Retinal pigment epithelial cell (primary cell): ENCODE results near the gene TPT1.

Experiments used
- DNase-seq: peaks from one replicate; pipeline ENCODE4 v3.0.0-alpha.2; 2010; ENCODE audit warnings: low read depth
- H3K4me3 ChIP-seq: 2 replicates; pipeline ENCODE4 v1.5.1; 2011; ENCODE audit warnings: mild to moderate bottlenecking, low read length, control low read depth, moderate library complexity
- CTCF ChIP-seq: conservative IDR thresholded peaks from 2 replicates; pipeline ENCODE4 v1.5.1; 2011; ENCODE audit warnings: low read depth, low read length, control low read depth, inconsistent platforms

Gene TPT1

GRCh38 chr13:45369116-45369515 lies 28.1 kb upstream of the TPT1 start:
- no peak overlapping the region for H3K4me3 ChIP-seq
- no peak for TF ChIP-seq CTCF
- DNase-seq: no peak

- DNase-seq: no peak
- no peak for TF ChIP-seq CTCF
Measured at GRCh38 chr13:45368571-45368970, 27.6 kb upstream of the TPT1 start.

GRCh38 chr13:45368005-45368404 lies 27.0 kb upstream of the TPT1 start:
- no peak for TF ChIP-seq CTCF
- no peak overlapping the region for H3K4me3 ChIP-seq
- no peak for DNase-seq

More at GRCh38 chr13:45368571-45368970, 27.6 kb upstream of the TPT1 start:
- no peak overlapping the region for H3K4me3 ChIP-seq

- H3K4me3 ChIP-seq: no peak overlapping the region
- DNase-seq: peak; percentile 86
- no peak for TF ChIP-seq CTCF
Measured at GRCh38 chr13:45367358-45367757, 26.4 kb upstream of the TPT1 start.

- no peak for TF ChIP-seq CTCF
- H3K4me3 ChIP-seq: no peak overlapping the region
- DNase-seq: no peak
Measured at GRCh38 chr13:45365558-45365885, 24.5 kb upstream of the TPT1 start.

GRCh38 chr13:45364876-45365557 lies 24.0 kb upstream of the TPT1 start:
- DNase-seq: no peak
- no peak for TF ChIP-seq CTCF
- H3K4me3 ChIP-seq: no peak overlapping the region

GRCh38 chr13:45362939-45363338 lies 22.0 kb upstream of the TPT1 start:
- H3K4me3 ChIP-seq: no peak overlapping the region
- no peak for DNase-seq
- peak; percentile 9 for TF ChIP-seq CTCF
